ENCODE results near the gene MSH5.

The MSH5 gene

DNA sequence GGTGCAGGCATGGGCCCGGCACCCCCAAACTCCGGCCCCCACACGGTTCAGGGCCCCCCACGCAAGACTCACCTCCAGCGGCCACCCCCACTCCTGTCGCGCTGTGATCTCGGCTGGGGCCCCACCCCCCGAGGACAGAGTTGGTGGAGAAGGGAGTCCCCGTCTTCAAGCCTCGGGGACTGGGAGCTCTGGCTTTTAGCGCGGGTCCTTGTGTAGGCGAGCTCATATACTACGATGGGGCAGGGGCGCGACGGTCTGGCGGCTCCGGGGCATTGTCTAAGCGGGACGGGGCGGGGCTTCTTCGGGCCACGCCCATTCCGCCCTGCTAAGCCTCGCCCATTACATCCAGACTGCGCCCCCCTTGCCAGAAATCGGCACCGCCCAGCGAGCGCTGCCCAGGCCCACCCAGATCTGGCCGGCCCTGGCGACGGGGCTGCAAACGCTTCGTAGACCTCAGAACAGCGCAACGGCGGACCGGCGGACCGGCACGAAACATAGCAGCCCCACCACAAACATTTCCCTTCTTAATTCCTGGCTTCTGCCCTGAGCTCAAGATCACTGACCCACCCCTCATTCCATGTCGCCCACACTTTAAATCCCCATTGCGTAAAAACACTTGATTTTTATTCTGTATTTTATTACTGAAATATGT is 9.7 kb upstream of the MSH5 start:
- DNase-seq = peak; percentile 59

DNA sequence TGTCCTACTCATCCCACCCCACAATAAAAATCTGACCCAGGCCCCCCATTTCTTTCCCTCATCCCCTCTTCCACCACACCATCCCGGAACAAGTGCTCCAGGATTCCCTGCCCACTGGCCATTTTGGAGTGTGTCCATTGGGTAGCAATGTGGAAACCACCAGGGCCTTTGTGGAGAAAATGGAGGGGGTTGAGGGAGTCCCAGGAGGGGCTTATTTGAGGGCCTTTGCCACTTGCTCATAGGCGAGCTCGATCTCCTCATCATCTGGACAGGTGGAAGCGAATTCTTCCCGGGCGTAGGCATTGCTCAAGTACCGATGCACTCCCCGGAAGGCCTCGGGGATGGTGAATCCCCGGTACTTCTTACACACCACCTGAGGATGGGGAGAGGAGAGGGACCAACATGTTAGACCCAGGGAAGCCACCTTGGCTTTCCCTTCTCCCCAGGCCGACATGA is 9.1 kb upstream of the MSH5 start:
- DNase-seq = no peak

DNA sequence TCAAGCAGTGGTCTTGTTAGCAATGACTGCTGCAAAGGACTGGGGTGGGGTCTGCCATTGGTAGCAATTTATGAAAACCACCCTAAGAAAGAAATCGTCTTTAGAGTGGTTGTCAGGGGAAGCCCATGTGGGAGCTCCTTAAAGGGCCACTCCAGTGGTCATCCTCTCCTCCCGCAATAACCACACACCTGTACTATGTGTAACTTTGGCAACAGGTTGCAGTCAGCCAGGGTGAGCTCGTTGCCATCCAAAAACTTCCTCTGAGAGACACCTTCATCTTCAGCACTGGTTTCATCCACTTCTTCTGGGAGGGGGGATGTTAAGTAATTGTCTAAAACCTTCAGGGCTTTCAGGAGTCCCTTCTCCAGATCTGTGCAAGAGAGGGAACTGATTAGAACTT is 7.8 kb upstream of the MSH5 start:
- DNase-seq = no peak

DNA sequence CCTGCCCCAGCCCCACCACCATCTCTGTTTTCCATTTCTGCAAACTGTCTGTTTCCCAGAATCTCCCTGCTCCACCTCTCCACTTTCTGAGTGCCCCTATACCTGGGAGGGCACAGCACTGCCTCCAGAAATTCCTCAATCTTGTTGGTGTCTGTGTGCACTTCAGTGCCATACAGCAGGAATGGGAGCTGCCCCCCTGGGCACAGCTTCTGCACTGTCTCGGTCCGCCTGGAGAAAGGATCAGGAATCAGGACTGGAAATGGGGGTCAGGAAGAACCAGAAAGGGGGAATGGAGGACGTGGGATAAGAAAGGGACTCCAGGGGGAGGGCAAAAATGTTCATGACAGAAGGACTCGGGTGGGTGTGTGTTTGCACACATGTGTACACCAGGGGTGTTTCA is 6.1 kb upstream of the MSH5 start:
- DNase-seq = no peak

DNA sequence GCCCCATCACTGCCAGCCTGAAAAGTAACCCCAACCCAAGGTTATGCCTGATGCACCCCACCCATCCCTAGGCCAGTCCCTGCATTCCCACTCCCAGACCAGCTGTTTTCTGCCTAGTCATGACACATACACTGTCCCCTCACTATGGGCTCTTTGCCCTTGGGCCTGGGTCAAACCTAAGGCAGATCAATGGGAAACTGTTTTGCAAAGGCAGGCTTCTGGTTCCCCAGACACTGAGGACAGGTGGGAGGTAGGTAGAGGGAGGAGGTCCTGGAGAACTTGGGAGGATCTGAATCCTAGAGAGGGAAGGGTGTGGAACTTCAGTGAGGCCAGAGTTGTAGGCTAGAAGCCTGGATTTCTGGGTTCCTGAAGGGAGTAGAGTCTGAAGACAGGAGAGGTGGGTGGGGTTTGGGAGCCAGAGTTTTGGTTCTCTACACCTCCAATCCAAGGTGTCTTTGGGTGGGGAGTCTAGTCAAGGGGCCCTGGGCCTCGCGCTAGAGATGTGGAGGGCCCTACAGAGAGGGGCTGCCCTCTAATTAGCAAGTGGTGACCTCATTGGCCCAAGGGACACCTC is 5.5 kb upstream of the MSH5 start:
- no peak for DNase-seq

DNA sequence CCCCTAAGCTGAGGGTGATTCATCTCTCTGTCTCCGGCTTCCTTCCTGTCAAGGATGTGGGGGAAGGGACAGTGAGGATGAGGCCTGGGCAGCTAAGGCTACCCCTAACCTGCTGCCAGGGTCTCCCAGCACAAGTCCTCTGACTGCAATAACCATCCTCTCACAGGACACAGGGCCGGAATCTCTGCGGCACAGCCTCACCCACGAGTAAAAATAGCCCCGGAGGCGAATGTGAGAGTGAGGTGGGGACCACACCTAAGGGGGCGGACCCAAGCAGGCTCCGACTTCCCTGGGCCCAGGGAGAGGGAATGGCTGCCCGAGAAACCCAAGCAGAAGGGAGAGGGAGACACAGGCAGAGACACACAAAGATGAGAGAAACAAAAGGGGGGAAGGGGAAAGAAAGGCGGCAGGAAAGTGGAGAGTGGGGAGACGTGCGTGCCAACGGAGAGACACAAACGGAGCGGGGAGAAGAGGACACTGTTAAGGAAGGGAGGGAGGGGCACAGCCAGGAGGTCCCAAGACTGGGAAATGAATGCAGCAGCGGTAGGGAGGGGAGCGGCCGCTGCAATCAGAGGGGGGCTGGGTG is 4.9 kb upstream of the MSH5 start:
- peak; percentile 71 for DNase-seq

DNA sequence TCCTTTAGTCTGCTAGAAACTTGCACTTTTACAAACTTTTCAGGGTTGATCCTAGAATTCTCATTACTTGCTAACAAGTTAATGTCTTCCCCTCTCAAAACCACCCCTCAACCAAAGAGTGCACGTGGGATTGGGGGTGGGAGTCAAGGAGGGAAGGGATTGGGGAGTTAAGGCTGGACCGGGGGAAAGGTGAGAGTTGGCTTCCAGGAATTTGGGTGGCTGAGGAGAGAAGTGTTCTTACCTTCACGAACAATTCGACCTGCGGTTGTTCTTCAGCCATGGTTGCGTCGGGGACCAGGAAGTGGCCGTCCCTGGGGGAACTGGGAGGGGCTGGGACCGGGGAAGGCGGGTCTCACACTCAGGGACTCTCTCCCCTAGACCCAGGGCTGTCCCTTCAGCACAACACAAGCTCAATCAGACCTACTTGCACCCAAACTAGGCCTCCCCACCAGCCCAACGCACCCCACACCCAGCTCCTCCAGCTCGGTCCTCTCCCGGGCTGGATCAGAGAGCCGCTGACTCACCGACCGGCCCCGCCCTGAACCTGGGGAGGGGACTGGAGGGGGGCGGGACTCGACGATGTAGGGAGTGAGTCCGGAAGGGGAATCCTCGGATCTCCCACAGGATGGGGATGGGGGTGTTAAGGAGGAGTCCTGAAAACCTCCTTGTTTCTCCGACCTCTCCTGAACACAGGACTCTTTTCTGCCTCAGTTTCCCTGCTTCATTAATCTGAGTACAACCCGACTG is 3.6 kb upstream of the MSH5 start, which contains the start of gene CLIC1:
CLIC1 (minus strand) TSS at position 510 of the 747 bp plus-strand sequence; CDS start at position 280, 230 bp downstream.
- DNase-seq = peak; percentile 91

DNA sequence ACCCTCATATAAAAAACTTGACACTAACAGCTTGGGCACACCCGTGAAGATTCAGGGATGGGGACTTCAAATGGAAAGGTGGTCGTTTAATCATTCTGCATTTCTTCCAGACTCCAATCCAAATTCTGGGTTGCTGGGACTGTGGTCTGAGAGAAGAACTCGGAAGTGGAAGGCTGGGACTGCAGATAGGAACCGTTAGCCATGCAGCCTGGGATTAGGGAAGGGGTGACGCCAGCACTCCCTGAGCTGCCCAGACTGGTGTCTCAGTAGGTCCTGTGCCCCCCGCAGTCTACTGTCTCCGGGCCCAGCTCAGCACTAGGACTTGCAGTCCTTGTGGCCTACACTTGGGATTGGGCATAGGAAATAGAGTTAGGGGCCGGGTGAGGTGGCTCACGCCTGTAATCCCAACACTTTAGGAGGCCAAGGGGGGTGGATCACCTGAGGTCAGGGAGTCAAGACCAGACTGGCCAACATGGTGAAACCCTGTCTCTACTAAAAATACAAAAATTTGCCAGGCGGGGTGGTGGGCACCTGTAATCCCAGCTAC is 3.0 kb upstream of the MSH5 start:
- peak; percentile 39 for DNase-seq

DNA sequence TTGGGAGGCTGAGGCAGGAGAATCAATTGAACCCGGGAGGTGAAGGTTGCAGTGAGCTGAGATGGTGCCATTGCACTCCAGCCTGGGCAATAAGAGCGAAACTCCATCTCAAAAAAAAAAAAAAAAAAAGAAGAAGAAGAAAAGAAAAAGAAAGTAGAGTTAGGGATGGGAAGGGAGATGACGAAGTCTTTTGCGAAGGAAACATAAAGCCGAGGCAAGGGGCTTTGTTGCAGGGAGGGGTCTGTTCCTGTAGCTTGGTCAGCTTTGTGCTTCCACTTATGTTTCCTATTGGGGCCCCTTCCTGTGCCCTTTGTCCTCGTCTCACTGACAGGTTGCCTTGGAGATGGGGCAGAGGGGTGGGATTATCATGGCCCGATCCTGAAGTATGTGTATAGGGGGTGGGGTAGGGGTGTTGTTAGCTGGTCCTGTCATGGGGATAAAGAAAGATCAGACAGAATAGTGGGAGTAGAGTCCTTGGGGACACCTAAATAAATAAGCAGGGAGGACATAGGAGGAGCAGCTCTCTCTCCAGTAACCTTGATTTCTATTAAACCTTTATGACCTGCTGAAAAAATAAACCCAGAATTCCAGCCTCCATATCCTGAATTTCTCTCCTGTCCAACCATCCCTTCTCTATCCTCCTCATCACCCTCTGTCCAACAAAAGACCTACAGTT is 2.4 kb upstream of the MSH5 start:
- DNase-seq = peak; percentile 87

DNA sequence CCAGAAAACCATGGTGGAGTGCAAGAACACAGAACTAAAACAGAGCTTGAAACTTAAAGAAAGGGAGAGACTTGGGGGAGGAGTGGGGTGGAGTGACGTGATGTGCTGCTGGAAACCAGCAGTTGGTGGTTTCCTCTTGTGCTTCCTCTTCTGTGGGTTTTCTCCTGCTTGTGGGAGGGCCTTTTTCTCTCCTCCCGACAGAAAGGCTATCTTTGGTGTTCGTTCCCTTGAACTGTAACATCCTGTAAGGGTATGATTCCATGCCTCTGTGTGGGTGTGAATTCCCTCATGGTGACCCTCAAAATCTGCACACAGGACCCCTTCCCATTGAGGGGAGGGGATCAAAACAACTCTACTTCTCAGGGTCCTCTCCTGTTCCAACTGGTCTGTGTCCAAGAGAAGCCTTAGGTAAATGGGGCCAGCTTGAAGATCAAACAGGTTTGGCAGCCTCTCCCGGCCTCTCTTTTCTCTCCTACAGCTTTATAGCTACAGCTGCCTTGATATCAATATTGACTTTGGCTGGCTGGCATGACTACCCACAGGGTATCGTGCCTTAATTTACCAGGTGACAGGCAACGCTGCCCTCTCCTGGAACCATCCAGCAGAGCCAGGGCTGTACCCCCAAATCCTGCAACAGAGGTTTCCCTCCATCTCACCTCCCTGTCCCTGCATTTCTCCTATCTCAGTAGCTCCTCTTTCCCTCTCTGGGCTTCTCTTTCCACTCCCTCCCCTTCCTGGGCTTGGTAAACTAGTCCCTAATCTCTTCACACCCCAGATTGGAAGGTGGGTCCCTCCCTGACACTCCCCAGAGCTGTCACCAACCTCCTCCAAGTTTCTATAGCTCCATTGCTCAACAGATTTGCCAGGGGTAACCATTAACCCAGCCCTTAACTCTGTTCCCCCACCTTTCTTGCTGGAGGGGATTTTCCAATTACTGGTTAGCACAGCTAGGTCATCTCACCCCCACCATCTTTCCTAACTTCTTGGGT is 1.5 kb upstream of the MSH5 start:
- DNase-seq = peak; percentile 90

DNA sequence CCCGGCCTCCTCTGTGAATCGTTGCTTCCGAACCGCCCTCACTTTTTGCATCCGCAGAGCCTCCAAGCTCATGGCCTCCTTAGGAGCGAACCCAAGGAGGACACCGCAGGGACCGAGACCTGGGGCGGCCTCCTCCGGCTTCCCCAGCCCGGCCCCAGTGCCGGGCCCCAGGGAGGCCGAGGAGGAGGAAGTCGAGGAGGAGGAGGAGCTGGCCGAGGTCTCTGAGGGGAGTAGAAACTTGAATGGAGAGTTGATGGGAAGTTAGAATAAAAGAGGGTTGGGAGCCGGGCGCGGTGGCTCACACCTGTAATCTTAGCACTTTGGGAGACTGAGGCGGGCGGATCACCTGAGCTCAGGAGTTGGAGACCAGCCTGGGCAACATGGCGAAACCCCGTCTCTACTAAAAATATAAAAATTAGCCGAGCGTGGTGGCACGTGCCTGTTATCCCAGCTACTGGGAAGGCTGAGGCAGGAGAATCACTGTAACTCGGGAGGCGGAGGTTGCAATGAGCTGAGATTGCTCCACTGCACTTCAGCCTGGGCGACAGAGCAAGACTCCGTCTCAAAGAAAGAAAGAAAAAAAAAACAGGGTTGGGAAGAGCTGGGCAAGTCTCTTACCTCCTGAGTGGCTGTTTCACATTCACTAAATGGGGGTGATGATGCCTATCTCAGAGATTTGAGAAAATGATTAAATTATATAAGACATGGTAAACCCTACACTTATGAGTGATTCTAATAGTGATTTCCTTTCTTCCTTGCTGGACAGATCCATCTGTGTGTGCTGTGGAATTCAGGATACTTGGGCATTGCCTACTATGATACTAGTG is 805 bp downstream of the MSH5 start:
- DNase-seq = no peak

DNA sequence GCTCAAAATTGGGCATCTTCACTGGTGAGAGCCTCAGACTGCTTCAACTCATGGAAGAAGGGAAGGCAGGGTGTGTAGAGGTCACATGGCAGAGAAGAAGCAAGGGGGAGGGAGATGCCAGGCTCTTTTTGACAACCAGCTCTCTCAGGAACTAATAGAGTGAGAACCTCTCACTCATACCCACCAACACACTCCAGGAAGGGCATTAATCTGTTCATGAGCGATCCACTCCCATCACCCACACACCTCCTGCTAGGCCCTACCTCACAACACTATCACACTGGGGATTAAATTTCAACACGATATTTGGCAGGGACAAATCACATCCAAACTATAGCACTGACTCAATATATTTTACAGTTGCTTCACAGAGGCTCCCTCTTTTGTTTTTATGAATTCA is 2.0 kb downstream of the MSH5 start:
- no peak for DNase-seq

DNA sequence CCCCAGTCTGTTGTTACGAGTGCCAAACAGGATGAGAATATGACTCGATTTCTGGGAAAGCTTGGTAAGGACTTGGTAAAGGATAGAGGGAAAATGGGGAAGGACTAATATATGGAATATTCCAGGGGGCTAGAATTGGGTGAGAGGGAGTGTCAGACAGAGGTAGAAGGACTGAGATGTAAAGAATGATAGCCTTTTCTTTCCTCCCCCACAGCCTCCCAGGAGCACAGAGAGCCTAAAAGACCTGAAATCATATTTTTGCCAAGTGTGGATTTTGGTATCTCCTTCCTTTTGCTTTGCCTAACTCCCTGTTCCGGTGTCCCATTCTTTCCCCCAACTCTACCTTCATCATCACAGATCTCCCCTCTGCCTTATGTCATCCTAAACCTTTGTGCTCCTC is 3.1 kb downstream of the MSH5 start:
- DNase-seq = no peak

DNA sequence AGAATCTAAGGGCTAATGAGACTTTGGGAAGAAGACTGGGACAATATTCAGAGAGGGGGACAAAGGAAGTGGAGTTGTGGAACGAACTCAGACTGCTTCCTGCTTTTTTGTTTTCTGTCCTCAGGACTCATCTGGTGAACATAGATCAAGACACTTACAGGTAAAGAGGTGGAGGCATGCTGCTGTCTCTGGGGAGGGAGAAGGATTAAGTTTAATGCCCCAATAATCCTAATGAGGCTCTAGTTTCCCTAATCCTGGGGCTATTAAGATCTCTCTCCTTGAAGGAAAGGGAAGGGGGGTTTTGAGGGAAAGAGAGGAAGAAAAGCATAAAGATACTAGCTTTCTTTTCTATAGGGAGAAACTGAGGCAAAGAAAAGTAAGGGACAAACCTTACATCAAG is 4.6 kb downstream of the MSH5 start:
- DNase-seq = no peak

DNA sequence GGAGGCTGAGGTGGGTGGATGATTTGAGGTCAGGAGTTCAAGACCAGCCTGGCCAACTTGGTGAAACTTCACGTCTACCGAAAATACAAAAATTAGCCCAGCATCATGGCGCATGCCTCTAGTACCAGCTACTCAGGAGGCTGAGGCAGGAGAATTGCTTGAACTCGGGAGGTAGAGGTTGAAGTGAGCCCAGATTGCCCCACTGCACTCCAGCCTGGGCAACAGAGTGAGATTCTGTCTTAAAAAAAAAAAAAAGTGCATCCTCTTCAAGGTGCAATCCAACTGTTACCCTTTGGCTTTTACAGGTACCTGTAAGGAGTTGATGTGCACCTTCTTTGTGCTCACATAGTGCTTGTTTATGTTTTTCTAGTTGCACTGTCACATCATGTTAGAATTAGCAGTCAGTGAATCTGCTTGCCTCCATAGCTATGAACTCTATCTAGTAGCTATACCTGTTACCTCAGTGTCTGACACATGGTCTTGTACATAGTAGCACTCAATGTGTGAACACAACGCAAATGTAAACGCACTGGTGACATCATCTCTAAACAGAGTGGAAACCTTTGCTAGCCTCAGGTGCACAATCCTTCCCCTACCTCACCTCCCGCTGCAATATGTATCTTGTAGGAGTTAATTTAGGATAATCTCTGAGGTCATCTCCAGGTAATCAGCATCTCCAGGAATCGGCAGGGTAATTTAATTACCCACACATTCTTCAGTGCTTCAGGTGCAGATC is 9.7 kb downstream of the MSH5 start:
- DNase-seq = peak; percentile 76

DNA sequence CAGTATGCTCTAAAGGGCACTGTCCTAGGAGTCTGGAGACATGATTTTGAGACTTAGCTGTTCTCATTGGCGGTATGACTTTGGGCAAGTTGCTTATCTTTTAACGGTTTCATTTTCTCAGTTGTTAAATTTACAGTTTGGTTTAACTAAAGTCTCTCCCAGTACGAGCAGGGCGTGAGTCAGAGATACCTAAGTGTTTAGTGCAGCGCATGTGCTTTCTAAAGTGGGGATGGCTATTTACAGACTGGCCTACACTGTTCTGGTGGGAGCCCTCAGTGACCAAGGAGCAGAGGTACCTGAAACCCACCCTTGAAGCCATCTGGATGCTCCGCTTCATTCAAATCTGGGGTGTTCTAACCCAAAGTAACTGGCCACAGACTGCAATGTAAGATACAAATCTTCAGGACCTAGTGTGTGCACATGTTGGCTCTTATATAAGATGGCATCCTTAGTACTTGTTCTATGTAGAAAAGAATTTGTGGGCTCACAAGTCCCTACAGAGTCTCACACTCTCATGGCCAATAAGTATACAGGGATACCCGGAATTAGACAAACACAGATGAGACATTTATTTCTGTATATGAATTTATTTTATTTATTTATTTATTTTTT is 10.7 kb downstream of the MSH5 start:
- DNase-seq = no peak

DNA sequence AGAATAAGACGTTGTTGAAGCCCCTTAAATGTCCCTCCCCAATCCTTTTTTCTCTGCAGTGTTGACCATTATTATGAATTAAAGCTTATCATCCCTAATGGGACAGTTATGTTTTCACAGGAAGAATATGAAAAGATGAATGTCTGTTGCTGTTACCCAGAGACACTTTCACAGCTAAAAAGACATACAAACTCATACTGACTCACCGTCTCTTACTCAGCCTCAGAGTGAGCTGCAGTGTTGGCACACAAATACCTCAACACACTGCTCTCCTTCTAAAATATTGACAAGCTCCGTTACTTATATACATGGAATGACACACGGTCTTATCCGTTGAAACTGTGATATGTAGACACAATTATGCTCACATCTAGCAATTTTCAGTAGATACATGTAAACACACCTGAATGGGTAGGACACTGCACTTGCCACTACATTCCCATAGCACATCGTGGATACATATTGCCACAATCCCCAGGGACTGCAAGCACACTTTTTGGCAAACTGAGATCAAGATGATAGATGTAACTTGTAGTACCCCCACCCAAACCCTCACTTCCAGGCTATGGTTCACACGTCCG is 13.0 kb downstream of the MSH5 start:
- DNase-seq = no peak

DNA sequence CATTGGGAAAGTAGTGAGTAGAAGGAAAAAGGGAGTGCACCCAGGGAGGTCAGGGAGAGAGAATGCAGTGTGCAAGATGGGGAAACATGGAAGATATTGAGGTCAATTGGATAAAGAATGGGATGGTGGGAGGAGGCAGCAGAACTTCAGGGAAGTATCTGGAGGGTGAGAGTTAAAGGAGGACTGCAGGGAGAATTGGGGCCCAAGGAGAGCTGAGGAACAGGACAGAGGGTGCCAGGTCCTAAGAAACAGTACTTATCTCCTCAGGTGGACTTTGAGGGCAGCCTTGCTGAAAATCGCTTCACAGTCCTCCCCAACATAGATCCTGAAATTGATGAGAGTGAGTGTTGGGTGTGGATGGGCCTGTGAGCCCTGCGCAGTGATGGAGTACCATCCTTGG is 18.5 kb downstream of the MSH5 start:
- no peak for DNase-seq

DNA sequence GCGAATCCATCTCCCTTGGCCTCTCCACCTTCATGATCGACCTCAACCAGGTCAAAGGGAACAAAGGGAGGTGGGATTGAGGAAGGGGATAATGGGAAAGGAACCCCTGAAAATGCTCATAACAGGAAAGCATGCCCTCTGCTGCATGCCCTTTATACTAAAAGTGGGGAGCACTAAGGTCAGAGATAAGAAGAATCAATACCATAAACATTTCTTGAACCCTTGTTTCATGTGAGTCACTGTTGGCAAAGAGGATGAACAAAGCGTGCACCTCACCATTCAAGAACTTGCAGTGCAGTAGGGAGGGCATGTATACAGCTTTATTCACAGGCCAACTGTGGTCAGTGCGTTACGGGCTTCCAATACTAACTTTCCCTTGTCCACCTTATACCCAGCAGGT is 21.0 kb downstream of the MSH5 start:
- DNase-seq = no peak

All from NCI-H69 (cell line).